ENCODE data around the gene DNAJC28.
"Not testable (repeated sequence)": the region's sequence is repeated elsewhere in the genome, so short reads cannot be mapped to it uniquely, and the experiment has no call there.

Gene DNAJC28, protein sequence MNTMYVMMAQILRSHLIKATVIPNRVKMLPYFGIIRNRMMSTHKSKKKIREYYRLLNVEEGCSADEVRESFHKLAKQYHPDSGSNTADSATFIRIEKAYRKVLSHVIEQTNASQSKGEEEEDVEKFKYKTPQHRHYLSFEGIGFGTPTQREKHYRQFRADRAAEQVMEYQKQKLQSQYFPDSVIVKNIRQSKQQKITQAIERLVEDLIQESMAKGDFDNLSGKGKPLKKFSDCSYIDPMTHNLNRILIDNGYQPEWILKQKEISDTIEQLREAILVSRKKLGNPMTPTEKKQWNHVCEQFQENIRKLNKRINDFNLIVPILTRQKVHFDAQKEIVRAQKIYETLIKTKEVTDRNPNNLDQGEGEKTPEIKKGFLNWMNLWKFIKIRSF

GRCh38 chr21:33491373-33492102 lies at the start of gene DNAJC28:
Gene DNAJC28, minus strand, starts transcription at chr21:33491716. Its CDS starts 2,323 bp downstream, at chr21:33489393.
- DNase-seq (ENCODE audit: low spot score): peak; percentile 84

GRCh38 chr21:33541105-33541711 lies 49.7 kb upstream of the DNAJC28 start:
- no peak for DNase-seq (ENCODE audit: low spot score)

DNA sequence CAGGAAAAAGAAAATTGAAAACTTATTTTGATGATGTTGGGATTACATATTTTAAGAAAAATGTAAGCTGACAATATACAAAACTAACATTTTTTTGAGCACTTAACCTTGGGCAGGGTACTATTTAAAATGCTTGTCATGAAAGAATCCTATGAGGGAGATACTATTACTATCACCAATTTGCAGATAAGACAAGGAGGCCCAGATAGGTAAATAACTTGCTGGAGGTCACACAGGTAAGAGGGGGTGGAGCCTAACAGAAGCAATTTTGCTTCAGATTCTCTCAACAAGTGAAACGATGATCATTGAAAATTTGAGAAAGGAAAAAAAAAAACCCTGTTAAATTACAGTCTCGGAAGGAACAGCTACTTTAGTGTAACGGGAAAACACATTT lies 49.2 kb upstream of the DNAJC28 start:
- no peak for DNase-seq (ENCODE audit: low spot score)

- no peak for DNase-seq (ENCODE audit: low spot score)
Measured at GRCh38 chr21:33539616-33540015, 48.1 kb upstream of the DNAJC28 start.

DNA sequence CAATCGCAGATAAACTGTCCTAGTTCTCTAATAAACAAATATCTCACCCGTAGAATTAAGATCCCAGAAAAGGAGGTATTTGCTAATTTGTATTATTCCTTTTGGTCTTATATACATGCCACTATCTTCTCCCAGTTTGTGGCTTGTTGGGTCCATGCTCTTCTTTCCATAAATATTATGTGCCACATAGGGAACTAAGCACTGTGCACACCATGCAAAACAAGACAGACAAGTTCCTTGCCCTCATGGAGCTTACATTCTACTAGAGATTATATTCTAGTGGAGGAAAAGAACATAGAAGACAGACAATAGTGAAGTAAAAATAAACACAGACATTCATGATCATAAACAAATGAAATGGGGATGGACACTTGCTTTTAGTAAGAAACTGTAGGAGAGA lies 45.7 kb upstream of the DNAJC28 start:
- DNase-seq (ENCODE audit: low spot score): no peak

GRCh38 chr21:33531007-33531406 lies 39.5 kb upstream of the DNAJC28 start:
- DNase-seq (ENCODE audit: low spot score): no peak

GRCh38 chr21:33522953-33523349 lies 31.4 kb upstream of the DNAJC28 start:
- no peak for DNase-seq (ENCODE audit: low spot score)

DNA sequence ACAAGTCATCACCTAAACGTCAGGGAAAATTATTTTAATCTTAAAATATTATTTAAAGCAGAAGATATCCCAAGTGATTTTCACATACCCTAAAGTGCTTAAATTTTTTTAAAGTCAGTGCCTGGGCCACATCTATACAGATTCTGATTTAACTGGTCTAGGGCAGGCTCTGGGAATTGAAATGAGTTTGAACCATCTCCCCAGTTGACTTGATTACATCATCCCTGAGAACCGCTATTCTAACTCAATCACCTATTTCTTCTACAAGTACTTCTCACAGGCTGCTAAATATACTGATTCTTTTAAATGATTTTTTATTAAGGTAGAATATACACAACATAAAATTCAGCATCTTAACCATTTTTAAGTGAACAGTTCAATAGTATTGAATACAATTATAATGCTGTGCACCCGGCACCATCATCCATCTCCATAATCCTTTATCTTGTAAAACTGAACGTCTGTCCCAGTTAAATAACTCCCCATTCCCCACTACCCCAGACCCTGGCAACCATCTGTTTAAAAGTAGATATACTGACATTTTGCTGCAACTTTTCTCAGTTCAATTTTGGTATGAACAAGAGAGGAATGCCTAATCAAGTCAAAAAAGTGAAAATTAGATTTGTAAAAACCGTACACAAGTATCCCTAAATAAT lies 30.9 kb upstream of the DNAJC28 start:
- DNase-seq (ENCODE audit: low spot score): no peak

- no peak for DNase-seq (ENCODE audit: low spot score)
Measured at GRCh38 chr21:33518899-33519298, 27.4 kb upstream of the DNAJC28 start.

DNA sequence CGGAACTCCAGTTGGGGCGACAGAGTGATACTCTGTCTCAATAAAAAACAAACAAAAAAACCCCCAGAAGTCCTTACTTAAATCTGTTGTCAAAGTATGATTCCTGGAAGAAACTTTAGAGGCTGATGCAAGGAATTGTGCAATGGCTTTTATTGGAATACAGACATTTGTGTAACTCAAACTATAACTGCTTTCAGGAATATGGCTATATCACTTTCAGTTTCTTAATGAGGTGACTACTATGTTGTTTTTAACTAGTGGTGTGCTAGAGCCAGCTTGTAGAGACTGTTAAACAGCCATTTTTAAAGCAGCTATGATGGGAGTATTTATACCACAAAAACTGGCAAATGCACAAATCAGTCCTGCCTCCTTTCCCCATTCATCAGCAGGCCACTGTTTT lies 22.7 kb upstream of the DNAJC28 start:
- no peak for DNase-seq (ENCODE audit: low spot score)

- no peak for DNase-seq (ENCODE audit: low spot score)
Measured at GRCh38 chr21:33512481-33512880, 21.0 kb upstream of the DNAJC28 start.

DNA sequence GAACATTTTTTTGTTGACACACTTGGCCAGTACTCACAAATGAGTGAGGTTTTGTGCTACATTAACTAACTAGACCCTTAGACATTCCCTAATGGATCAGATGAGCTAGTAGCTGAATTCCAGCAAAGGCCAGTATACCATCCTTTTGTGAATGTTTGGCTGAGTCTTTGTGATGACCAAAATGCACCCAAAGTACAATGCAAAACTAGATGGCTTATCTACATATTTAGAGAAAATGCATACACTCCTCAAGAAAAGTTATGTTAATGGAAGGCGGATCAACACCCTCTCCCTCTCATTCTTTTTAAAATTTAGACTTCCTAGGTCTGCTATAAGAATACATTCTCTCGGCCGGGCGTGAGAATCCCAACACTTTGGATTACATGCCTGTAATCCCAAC lies 20.1 kb upstream of the DNAJC28 start:
- DNase-seq (ENCODE audit: low spot score): no peak

GRCh38 chr21:33510826-33511225 lies 19.3 kb upstream of the DNAJC28 start:
- DNase-seq (ENCODE audit: low spot score): no peak

DNA sequence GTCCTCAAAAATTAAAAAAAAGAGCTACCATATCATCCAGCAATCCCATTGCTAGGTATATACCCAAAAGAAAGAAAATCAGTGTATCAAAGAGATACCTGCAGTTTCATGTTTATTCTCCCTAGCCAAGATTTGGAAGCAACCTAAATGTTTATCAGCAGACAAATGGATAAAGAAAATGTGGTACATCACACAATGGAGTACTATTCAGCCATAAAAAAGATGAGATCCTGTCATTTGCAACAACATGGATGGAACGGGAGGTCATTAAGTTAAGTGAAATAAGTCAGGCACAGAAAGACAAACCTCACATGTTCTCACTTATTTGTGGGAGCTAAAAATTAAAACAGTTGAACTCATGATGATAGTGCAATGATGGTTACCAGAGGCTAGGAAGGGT lies 15.5 kb upstream of the DNAJC28 start:
- not testable (repeated sequence) for DNase-seq (ENCODE audit: low spot score)

DNA sequence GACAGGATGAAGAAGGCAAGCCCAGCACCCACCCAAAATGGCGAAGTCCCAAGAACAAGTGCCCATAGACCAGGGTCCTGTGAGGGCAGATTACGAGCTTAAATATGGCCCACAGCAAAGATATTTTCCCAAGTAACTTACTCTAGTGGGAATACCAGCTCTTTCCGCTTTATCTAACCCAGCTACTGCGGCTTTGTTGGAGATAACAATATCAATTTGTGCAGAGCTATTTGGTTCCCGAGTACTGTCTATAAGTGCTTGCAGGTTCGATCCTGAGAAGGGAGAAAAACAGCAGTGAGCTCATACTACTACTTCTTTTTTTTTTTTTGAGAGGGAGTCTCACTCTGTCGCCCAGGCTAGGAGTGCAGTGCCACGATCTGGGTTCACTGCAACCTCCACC lies 14.3 kb upstream of the DNAJC28 start:
- DNase-seq (ENCODE audit: low spot score): no peak

DNA sequence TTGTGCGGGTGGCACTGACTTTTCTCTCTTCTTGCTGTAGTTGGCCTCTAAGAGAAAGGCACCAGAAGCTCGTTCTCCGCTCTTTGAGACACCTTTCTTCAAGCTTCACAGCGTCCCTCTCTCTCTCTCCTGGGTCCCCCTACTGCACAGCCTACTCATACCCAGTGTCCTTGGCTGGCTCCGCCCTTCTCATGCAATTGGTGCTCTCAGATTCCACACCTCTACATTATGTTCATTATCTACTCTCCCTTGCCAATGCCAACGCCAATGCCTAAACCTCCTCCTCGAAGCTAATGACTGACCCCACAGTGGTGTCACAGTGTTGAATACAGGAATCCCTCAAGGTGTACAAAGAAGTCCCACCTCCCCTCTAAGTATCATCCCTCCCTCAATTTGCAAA lies 4.8 kb upstream of the DNAJC28 start:
- DNase-seq (ENCODE audit: low spot score): no peak

- DNase-seq (ENCODE audit: low spot score): no peak
Measured at GRCh38 chr21:33495743-33496142, 4.2 kb upstream of the DNAJC28 start.

DNA sequence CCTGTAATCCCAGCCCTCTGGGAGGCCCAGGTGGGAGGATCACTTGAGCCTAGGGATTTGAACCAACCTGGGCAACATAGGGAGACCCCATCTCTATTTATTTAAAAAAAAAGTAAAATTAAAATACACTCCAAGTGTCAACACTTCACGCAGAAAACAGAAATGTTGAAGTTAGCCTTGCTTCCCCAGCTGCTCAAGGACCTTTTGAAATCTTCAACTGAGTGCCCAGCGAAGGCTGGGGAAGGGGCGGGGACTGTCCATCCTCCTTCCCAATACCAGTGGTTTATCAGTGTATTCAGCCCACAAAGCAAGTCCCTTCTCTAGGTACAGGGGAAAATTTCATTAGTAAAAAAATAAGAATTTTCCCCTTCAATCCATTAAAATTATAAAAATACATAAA lies 2.2 kb upstream of the DNAJC28 start:
- no peak for DNase-seq (ENCODE audit: low spot score)

- no peak for DNase-seq (ENCODE audit: low spot score)
Measured at GRCh38 chr21:33492571-33492970, 1.1 kb upstream of the DNAJC28 start.

DNA sequence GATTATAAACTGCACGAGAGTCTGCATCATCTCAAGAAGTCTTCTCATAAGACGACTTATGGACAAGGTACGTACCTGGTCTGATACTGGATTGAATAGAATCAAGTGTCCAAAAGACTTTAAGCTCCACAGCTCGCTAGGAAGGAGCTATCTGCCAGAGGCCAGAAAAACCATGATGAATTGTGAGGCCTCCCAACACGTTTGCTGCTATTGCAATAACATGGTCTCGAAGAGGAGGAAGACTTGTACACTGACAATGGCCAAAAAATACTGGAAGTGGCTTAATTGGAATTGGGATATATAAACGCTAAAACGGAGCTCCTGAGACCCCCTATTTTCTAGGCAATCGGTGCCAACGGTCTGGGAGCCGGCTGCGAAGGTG lies 534 bp downstream of the DNAJC28 start:
- no peak for DNase-seq (ENCODE audit: low spot score)

GRCh38 chr21:33488936-33489335 lies 2.6 kb downstream of the DNAJC28 start:
- no peak for DNase-seq (ENCODE audit: low spot score)

GRCh38 chr21:33487996-33488395 lies 3.5 kb downstream of the DNAJC28 start:
- DNase-seq (ENCODE audit: low spot score): no peak
